HCT116 (cell line): ENCODE measurements around the gene HESX1. TPM values are rescaled to one million over a fixed set of nuclear protein-coding genes. Genes with fewer than 3 reads are reported as not detected.

Experiments used
- ATAC-seq: fragments of 200-7000 bp; cut with Tn5 transposase; 2 replicates; pipeline ENCODE4 v1.9.1; 2020; ENCODE audit warnings: mild to moderate bottlenecking, moderate library complexity
- BruUV-seq: library from RNA; stranded (reverse); fragments of 400-500 nt; replicated peaks from 2 replicates; lab custom pipeline; 2021; lab: Mats Ljungman, UMichigan
- CTCF ChIA-PET: fragments of 300-600 bp; sonication (Branson Sonifier 250); formaldehyde crosslinking; loops from one replicate; lab custom pipeline; 2021; ENCODE audit warnings: antibody characterized with exemption; lab: Charles Lee
- POLR2A ChIA-PET: fragments of 300-600, 350-600 bp; sonication (Branson Sonifier 250); formaldehyde crosslinking; loops from one replicate; lab custom pipeline; 2021; ENCODE audit warnings: antibody characterized with exemption; lab: Charles Lee
- RAD21 ChIA-PET, 2 experiments: fragments of 300-600 bp; sonication (Branson Sonifier 250); formaldehyde crosslinking; loops; one replicate each; lab custom pipeline; 2023; ENCODE audit warnings: low total read pairs in 2 of 2; ENCODE audit not compliant: uncharacterized antibody in 2 of 2, unreplicated experiment in 2 of 2, low non-redundant PET in 1 of 2; lab: Charles Lee
- DNase-seq: peaks from one replicate; pipeline ENCODE4 v3.0.0-alpha.2; 2010; ENCODE audit warnings: low read depth, low spot score
- H2AFZ ChIP-seq: fragments of 200-600 bp; shearing (Covaris generic), sonication (generic); 2 replicates; pipeline ENCODE4 v1.6.1; 2017; ENCODE audit warnings: low read depth, mixed run types, mixed read lengths, antibody characterized with exemption, low read length; ENCODE audit not compliant: poor library complexity, severe bottlenecking
- H3K27ac ChIP-seq: 2 replicates; pipeline ENCODE4 v1.5.1; 2012; ENCODE audit warnings: low read depth, low read length
- H3K27me3 ChIP-seq: fragments of 200-600 bp; sonication (generic); 2 replicates; pipeline ENCODE4 v1.6.1; 2016; ENCODE audit warnings: mixed run types, low read length, mixed read lengths; ENCODE audit not compliant: insufficient read depth
- H3K36me3 ChIP-seq, 2 experiments: fragments of 200-500 bp in 1 of 2; fragments of 200-600 bp in 1 of 2; sonication (Bioruptor generic) in 1 of 2; sonication (generic) in 1 of 2; 2 replicates each; pipeline versions ENCODE4 v1.5.1 to v1.6.1; 2014 to 2016; ENCODE audit warnings: low read length in 2 of 2, inconsistent platforms in 1 of 2, mixed read lengths in 1 of 2, mixed run types in 1 of 2; ENCODE audit not compliant: insufficient read depth in 2 of 2, control insufficient read depth in 1 of 2
- H3K4me1 ChIP-seq, 2 experiments: fragments of 200-600 bp in 1 of 2; sonication (generic) in 1 of 2; 2 replicates each; pipeline versions ENCODE4 v1.5.1 to v1.6.1; 2012 to 2017; ENCODE audit warnings: low read length in 2 of 2, inconsistent platforms in 1 of 2, mild to moderate bottlenecking in 1 of 2, mixed read lengths in 1 of 2, mixed run types in 1 of 2, moderate library complexity in 1 of 2; ENCODE audit not compliant: insufficient read depth in 2 of 2, control insufficient read depth in 1 of 2
- H3K4me2 ChIP-seq: fragments of 200-600 bp; sonication (generic); 2 replicates; pipeline ENCODE4 v1.6.1; 2017; ENCODE audit warnings: mixed run types, low read length, mixed read lengths
- H3K4me3 ChIP-seq, 2 experiments: fragments of 200-600 bp in 1 of 2; sonication (generic) in 1 of 2; replicated peaks in 1 of 2; 2 replicates each; pipeline ENCODE4 v1.5.1; 2011 to 2016; ENCODE audit warnings: low read length in 2 of 2, control low read depth in 1 of 2, low read depth in 1 of 2, mild to moderate bottlenecking in 1 of 2, mixed read lengths in 1 of 2, mixed run types in 1 of 2
- H3K79me2 ChIP-seq: fragments of 200-600 bp; sonication (generic); 2 replicates; pipeline ENCODE4 v1.6.1; 2017; ENCODE audit warnings: mild to moderate bottlenecking, mixed run types, low read length, moderate library complexity, mixed read lengths; ENCODE audit not compliant: insufficient read depth
- H3K9ac ChIP-seq: fragments of 200-600 bp; sonication (generic); 2 replicates; pipeline ENCODE4 v1.6.1; 2016; ENCODE audit warnings: low read length, mixed read lengths
- H3K9me2 ChIP-seq: fragments of 200-600 bp; sonication (generic), shearing (Covaris generic); 2 replicates; pipeline ENCODE4 v1.6.1; 2017; ENCODE audit warnings: mixed run types, mild to moderate bottlenecking, moderate library complexity; ENCODE audit not compliant: insufficient read depth
- H3K9me3 ChIP-seq, 2 experiments: fragments of 200-500 bp in 1 of 2; fragments of 200-600 bp in 1 of 2; sonication (Bioruptor generic) in 1 of 2; sonication (generic) in 1 of 2; 2 replicates each; pipeline ENCODE4 v1.6.1; 2014 to 2017; ENCODE audit warnings: low read length in 2 of 2, mixed read lengths in 2 of 2, inconsistent platforms in 1 of 2, low read depth in 1 of 2, mild to moderate bottlenecking in 1 of 2, mixed run types in 1 of 2, moderate library complexity in 1 of 2; ENCODE audit not compliant: control insufficient read depth in 1 of 2, insufficient read depth in 1 of 2
- H4K20me1 ChIP-seq: fragments of 200-600 bp; sonication (generic), shearing (Covaris generic); 2 replicates; pipeline ENCODE4 v1.6.1; 2017; ENCODE audit warnings: mixed run types, mild to moderate bottlenecking, moderate library complexity; ENCODE audit not compliant: insufficient read depth
- EGR1 ChIP-seq: IDR thresholded peaks from 2 replicates; pipeline ENCODE4 v1.6.1; 2012; ENCODE audit warnings: low read depth
- ELF1 ChIP-seq: IDR thresholded peaks from 2 replicates; pipeline ENCODE4 v1.6.1; 2012; ENCODE audit warnings: low read depth, borderline replicate concordance
- EZH2 ChIP-seq: fragments of 200-600 bp; sonication (generic); IDR thresholded peaks from 2 replicates; pipeline ENCODE4 v1.6.1; 2017; ENCODE audit warnings: antibody characterized with exemption, mixed run types
- FOSL1 ChIP-seq: IDR thresholded peaks from 2 replicates; pipeline ENCODE4 v1.6.1; 2012; ENCODE audit warnings: low read depth
- JUND ChIP-seq: IDR thresholded peaks from 2 replicates; pipeline ENCODE4 v1.6.1; 2012
- POLR2A ChIP-seq: IDR thresholded peaks from 2 replicates; pipeline ENCODE4 v1.7.0; 2011; ENCODE audit warnings: borderline replicate concordance; ENCODE audit not compliant: insufficient read depth, insufficient read length; ENCODE audit errors: extremely low read depth
- POLR2AphosphoS5 ChIP-seq: IDR thresholded peaks from 2 replicates; pipeline ENCODE4 v1.6.1; 2011; ENCODE audit warnings: mild to moderate bottlenecking, low read depth, low read length, moderate library complexity
- RAD21 ChIP-seq: IDR thresholded peaks from 2 replicates; pipeline ENCODE4 v1.6.1; 2012; ENCODE audit warnings: low read depth, mild to moderate bottlenecking
- SIN3A ChIP-seq: IDR thresholded peaks from 2 replicates; pipeline ENCODE4 v1.6.1; 2012; ENCODE audit warnings: low read depth
- SRF ChIP-seq: IDR thresholded peaks from 2 replicates; pipeline ENCODE4 v1.6.1; 2012; ENCODE audit warnings: low read depth
- TCF7L2 ChIP-seq: IDR thresholded peaks from 2 replicates; pipeline ENCODE4 v1.7.0; 2011; ENCODE audit warnings: borderline replicate concordance, inconsistent platforms; ENCODE audit not compliant: insufficient read depth, insufficient read length; ENCODE audit errors: extremely low read depth
- YY1 ChIP-seq: IDR thresholded peaks from 2 replicates; pipeline ENCODE4 v1.6.1; 2011; ENCODE audit warnings: low read length, low read depth, moderate library complexity, mild to moderate bottlenecking; ENCODE audit not compliant: insufficient replicate concordance; ENCODE audit errors: extremely low read depth
- ZFX ChIP-seq: fragments of 450-650 bp; IDR thresholded peaks from 2 replicates; pipeline ENCODE4 v1.6.1; 2017
- ZNF274 ChIP-seq: fragments of 200-500 bp; sonication (Bioruptor generic); IDR thresholded peaks from 2 replicates; pipeline ENCODE4 v1.6.1; 2014; ENCODE audit warnings: mild to moderate bottlenecking, low read depth, low read length, inconsistent platforms
- intact Hi-C: fragments of 100-400 bp; cut with micrococcal nuclease; formaldehyde crosslinking; loops from 2 replicates; pipeline ENCODE4 v1.10.0; 2022
- total RNA-seq: library from RNA; stranded (reverse); gene quantifications from one replicate; pipeline ENCODE4 v1.2.1, GENCODE V29; 2021; ENCODE audit not compliant: unreplicated experiment
- TF ChIP-seq, protein P1 (sequence below): IDR thresholded peaks from 2 replicates; pipeline ENCODE4 v1.6.1; 2012; ENCODE audit warnings: low read depth
- TF ChIP-seq, protein P2 (sequence below): IDR thresholded peaks from 2 replicates; pipeline ENCODE4 v1.6.1; 2012
- TF ChIP-seq, protein P3 (sequence below): IDR thresholded peaks from 2 replicates; pipeline ENCODE4 v1.6.1; 2012
- TF ChIP-seq, protein P4 (sequence below), 3 experiments: fragments of 200-600 bp in 1 of 3; sonication (generic) in 1 of 3; IDR thresholded peaks in 2 of 3; conservative IDR thresholded peaks in 1 of 3; 2 replicates each; pipeline ENCODE4 v1.5.1; 2012 to 2017; ENCODE audit warnings: low read depth in 2 of 3, low read length in 2 of 3, antibody characterized with exemption in 1 of 3, borderline replicate concordance in 1 of 3, control low read depth in 1 of 3, mild to moderate bottlenecking in 1 of 3, mixed read lengths in 1 of 3, mixed run types in 1 of 3, moderate library complexity in 1 of 3; ENCODE audit not compliant: insufficient read depth in 1 of 3
- TF ChIP-seq, protein P5 (sequence below): IDR thresholded peaks from 2 replicates; pipeline ENCODE4 v1.6.1; 2011; ENCODE audit warnings: mild to moderate bottlenecking, low read length, moderate library complexity; ENCODE audit not compliant: insufficient replicate concordance; ENCODE audit errors: extremely low read depth

HESX1 gene
- total RNA-seq, 1 experiment from 2014 or later = 2.1 TPM

DNA sequence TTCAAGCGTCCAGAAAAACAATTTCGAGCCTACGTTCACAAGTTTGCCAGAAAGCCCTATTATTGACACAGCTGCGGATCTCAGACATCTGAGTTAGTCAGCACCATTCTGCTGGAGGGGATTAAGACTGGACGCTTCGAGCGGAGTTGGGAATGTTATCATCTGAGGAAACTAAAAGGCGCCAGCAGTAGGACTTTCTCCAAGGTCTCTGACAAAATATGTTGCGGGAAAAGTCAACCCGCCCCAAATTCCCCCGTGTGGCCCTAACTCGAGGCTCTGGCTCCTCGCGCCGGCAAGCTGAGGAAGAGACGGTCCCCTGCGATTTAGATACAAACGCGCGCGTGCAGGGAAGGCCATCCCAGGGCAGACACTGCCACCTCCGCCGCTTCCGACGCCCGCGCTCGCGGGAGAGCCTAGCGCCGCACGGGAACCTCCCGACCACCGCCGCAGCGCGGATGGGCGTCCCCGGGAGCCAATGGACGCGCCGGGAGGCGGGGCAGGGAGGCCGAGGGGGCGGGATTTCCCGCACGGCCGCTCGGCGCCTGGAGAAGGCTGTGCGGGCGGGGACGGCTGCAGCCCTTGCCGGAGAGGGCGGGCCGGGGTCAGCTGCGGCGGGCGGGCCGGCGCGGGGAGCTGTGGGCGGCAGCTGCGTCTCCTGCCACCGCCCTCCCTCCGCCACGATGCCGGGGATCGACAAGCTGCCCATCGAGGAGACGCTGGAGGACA lies 27.6 kb upstream of the HESX1 start, which contains the start of gene APPL1:
TSS of gene APPL1 (plus strand) at position 526 of the 726 bp plus-strand sequence. CDS start at position 681, 155 bp downstream.
- H3K9ac ChIP-seq = peak within 1 kb of the TSS; percentile 72
- no peaks in the 10 kb centered on the region for H3K9me2 ChIP-seq
- CTCF ChIA-PET = no interaction called here
- peak within 1 kb of the TSS; percentile 83 for H2AFZ ChIP-seq
- intact Hi-C loops = loop anchor here (5.0 kb wide), 1 partner anchor 55 kb away; no protein-coding TSS in a partner anchor
- H3K79me2 ChIP-seq = peaks cover 45% of the 10 kb centered on the region
- BruUV-seq = TSS peak; percentile 84
- H3K4me1 ChIP-seq = peaks cover 4 to 25% of the 10 kb centered on the region in 2 experiments
- H3K36me3 ChIP-seq = no peaks in the 10 kb centered on the region
- ATAC-seq (peak; percentile 95), DNase-seq (peak; percentile 75)
- RAD21 ChIA-PET = no interaction called here
- H3K27me3 ChIP-seq = no peaks in the 10 kb centered on the region
- H3K27ac ChIP-seq = peak within 1 kb of the TSS; percentile 81
- H3K4me3 ChIP-seq = peak within 1 kb of the TSS; percentile 70 to 83
- POLR2A ChIA-PET = interaction anchor here (0.9 kb wide), 3 partner anchors 9 to 428 kb away, joined by 3 read pairs; no protein-coding TSS in a partner anchor
- H3K9me3 ChIP-seq = no peaks in the 10 kb centered on the region
- H4K20me1 ChIP-seq = peaks cover 6% of the 10 kb centered on the region; the same call in 1 of the 2 replicates
- peak within 1 kb of the TSS; percentile 75 for H3K4me2 ChIP-seq
- peak; percentile 91 for TF ChIP-seq POLR2AphosphoS5
- TF ChIP-seq POLR2A = peak; percentile 83
- TF ChIP-seq FOSL1 = no peak
- no peak for TF ChIP-seq ZNF274
- TF ChIP-seq, protein P1, sequence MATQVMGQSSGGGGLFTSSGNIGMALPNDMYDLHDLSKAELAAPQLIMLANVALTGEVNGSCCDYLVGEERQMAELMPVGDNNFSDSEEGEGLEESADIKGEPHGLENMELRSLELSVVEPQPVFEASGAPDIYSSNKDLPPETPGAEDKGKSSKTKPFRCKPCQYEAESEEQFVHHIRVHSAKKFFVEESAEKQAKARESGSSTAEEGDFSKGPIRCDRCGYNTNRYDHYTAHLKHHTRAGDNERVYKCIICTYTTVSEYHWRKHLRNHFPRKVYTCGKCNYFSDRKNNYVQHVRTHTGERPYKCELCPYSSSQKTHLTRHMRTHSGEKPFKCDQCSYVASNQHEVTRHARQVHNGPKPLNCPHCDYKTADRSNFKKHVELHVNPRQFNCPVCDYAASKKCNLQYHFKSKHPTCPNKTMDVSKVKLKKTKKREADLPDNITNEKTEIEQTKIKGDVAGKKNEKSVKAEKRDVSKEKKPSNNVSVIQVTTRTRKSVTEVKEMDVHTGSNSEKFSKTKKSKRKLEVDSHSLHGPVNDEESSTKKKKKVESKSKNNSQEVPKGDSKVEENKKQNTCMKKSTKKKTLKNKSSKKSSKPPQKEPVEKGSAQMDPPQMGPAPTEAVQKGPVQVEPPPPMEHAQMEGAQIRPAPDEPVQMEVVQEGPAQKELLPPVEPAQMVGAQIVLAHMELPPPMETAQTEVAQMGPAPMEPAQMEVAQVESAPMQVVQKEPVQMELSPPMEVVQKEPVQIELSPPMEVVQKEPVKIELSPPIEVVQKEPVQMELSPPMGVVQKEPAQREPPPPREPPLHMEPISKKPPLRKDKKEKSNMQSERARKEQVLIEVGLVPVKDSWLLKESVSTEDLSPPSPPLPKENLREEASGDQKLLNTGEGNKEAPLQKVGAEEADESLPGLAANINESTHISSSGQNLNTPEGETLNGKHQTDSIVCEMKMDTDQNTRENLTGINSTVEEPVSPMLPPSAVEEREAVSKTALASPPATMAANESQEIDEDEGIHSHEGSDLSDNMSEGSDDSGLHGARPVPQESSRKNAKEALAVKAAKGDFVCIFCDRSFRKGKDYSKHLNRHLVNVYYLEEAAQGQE = no peak
- no peak for TF ChIP-seq RAD21
- no peak for TF ChIP-seq JUND
- TF ChIP-seq, protein P2, sequence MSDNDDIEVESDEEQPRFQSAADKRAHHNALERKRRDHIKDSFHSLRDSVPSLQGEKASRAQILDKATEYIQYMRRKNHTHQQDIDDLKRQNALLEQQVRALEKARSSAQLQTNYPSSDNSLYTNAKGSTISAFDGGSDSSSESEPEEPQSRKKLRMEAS = peak; percentile 90
- TF ChIP-seq, protein P3, sequence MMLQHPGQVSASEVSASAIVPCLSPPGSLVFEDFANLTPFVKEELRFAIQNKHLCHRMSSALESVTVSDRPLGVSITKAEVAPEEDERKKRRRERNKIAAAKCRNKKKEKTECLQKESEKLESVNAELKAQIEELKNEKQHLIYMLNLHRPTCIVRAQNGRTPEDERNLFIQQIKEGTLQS = no peak
- TF ChIP-seq ELF1 = no peak
- peak; percentile 71 for TF ChIP-seq EGR1
- TF ChIP-seq YY1 = peak; percentile 37
- peak; percentile 71 for TF ChIP-seq SIN3A
- TF ChIP-seq, protein P4, sequence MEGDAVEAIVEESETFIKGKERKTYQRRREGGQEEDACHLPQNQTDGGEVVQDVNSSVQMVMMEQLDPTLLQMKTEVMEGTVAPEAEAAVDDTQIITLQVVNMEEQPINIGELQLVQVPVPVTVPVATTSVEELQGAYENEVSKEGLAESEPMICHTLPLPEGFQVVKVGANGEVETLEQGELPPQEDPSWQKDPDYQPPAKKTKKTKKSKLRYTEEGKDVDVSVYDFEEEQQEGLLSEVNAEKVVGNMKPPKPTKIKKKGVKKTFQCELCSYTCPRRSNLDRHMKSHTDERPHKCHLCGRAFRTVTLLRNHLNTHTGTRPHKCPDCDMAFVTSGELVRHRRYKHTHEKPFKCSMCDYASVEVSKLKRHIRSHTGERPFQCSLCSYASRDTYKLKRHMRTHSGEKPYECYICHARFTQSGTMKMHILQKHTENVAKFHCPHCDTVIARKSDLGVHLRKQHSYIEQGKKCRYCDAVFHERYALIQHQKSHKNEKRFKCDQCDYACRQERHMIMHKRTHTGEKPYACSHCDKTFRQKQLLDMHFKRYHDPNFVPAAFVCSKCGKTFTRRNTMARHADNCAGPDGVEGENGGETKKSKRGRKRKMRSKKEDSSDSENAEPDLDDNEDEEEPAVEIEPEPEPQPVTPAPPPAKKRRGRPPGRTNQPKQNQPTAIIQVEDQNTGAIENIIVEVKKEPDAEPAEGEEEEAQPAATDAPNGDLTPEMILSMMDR (IDR thresholded peaks at IDR 0.05 in 2 of 3, conservative IDR thresholded peaks at IDR 0.05 in 1 of 3; ENCODE audit: borderline replicate concordance in 1 of 3, insufficient read depth in 1 of 3, low read depth in 2 of 3, low read length in 2 of 3) = no peak
- TF ChIP-seq SRF = no peak
- TF ChIP-seq, protein P5, sequence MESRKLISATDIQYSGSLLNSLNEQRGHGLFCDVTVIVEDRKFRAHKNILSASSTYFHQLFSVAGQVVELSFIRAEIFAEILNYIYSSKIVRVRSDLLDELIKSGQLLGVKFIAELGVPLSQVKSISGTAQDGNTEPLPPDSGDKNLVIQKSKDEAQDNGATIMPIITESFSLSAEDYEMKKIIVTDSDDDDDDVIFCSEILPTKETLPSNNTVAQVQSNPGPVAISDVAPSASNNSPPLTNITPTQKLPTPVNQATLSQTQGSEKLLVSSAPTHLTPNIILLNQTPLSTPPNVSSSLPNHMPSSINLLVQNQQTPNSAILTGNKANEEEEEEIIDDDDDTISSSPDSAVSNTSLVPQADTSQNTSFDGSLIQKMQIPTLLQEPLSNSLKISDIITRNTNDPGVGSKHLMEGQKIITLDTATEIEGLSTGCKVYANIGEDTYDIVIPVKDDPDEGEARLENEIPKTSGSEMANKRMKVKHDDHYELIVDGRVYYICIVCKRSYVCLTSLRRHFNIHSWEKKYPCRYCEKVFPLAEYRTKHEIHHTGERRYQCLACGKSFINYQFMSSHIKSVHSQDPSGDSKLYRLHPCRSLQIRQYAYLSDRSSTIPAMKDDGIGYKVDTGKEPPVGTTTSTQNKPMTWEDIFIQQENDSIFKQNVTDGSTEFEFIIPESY = peak; percentile 72
- no peak for TF ChIP-seq TCF7L2
- TF ChIP-seq ZFX = no peak
- no peak for TF ChIP-seq EZH2
